COR-L47 (cell line): ENCODE results near the gene CD34.
"Not testable (repeated sequence)": the region's sequence is repeated elsewhere in the genome, so short reads cannot be mapped to it uniquely, and the experiment has no call there.

ENCODE experiments used
- DNase-seq: peaks from one replicate; lab custom pipeline; 2025; lab: John Stamatoyannopoulos, UW

Gene CD34

DNA sequence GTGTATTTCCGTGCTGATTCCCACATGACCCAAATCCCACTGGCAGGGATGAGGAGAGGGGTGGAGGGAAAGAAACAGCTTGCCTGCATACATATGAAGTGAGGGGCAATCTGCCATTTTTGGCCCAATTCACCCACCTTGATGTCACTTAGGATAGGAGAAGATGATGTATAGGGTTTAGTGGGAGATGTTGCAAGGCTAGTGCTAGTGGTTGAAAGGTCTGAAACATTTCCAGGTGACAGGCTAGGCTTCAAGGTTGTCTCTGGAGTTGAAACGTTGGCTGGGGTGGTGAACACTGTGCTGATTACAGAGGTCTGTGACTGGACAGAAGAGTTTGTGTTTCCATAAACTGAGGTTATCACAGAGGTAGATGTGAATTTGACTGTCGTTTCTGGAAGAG lies 12.1 kb downstream of the CD34 start:
- no peak for DNase-seq

DNA sequence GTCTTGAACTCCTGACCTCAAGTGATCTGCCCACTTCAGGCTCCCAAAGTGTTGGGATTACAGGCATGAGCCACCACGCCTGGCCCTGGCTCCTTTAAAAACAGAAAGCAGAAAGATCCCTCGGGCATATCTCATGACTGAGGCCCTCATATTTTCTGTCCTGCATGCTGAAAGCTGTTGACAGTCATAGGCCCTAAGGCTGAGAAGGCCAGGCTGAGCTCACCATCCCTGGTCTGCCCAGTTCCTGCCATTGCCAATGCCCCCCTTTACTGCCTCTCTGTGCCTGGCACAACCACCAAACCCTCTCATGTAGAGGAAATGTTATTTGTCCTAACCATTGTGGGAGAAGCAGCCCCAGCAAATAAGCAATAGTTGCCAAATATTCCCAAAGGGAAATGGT lies 12.7 kb downstream of the CD34 start:
- no peak for DNase-seq

DNA sequence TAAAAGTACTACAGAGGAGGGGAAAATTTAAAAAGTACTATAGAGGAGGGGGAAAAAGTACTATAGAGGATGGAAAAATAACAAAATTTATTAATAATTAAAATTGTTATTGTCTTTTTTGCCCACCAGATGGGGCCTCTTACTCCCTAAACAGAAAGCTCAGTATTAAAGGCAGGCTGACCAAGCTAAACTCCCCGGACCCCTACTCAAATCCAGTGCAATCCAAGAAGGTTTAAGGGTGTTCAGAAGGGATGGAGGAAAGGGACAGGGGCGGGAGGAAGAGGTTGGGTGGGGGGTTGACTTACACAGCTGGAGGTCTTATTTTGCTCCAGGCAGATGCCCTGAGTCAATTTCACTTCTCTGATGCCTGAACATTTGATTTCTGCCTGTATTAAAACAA lies 13.7 kb downstream of the CD34 start:
- peak; percentile 7 for DNase-seq

- DNase-seq = no peak
Observed at GRCh38 chr1:207896547-207896946, 14.4 kb downstream of the CD34 start.

DNA sequence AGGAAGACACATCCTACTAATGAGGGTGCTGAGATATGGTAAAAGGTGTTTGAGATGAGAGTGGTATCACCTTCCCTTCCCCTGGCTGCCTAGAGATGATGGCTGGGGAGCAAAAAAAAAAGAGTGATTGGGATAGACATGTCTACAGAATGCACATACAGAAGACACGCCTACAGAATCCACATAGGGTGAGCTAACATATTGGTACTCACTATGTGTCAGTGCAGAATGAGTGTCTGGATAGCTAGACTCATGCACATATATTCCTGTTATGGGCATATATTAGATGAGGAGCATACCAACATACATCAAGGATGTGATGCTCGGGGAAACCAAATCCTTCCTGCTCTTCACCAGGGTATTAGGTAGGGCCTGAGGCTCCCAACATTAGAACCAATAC lies 16.2 kb downstream of the CD34 start:
- DNase-seq = no peak

GRCh38 chr1:207893737-207894582 lies 17.0 kb downstream of the CD34 start:
- DNase-seq = no peak

DNA sequence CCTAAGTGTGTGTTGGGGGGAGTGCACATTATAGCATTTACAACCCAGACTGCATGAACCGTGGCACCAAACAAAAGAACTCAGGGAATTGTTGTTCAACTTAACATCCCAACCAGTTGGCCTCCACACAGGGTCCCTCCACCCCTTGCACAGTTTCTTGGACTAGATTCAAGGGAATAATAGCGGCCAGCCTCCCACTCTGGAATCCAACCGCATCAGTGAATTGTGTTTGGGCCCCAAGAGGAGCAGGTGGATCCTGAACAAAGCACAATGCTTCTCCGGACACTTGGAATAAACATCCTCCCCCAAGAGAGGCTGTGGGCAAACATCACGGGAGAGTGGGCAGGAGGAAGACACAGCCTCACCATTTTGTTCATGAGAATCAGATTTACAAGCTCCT lies 18.2 kb downstream of the CD34 start:
- DNase-seq = no peak

- no peak for DNase-seq
Observed at GRCh38 chr1:207891148-207891547, 19.8 kb downstream of the CD34 start.

DNA sequence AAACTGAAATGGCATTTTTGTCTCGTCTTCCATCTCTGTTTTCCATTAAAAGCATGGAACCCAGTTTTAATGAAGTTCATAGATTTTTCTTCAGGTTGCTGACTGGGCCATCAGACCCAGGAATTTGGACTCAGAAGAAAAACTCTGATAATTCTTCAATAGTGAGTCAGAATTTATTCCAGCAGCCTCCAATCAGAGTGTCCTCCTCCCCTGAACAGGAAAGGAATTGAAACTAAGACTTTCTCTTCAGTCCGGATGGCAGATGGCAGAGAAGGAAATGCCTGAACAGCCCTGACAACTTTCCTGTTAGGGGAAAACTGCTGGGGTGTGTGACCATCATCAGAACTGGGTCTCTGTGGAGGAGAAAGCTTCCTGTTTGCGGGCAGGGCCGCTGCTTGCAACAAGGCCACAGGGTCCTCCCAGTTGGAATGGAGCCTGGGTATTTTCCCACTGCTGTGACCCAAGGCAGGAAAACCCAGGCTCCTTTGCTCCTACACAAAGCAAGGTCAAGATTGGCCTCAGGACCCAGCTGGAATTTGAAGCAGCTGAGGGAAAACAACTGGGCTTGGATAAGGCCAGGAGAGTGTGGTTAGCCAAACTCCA lies 20.7 kb downstream of the CD34 start:
- DNase-seq = no peak

DNA sequence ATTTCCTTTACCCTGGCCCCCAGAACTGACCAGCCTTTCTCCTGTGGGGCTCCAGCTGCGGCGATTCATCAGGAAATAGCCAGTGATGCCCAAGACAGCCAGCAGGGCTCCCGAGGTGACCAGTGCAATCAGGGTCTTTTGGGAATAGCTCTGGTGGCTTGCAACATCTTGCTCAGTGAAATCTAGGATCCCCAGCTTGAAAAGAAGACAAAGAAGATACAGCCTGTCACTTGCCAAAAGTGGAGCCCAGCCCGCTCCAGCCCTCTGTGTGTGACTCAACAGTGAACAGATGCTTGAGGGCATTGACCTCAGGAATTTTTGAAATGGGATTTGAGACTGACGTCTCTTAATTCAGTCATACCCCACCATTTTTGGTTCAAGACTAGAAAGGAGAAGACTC lies 22.3 kb downstream of the CD34 start:
- no peak for DNase-seq

DNA sequence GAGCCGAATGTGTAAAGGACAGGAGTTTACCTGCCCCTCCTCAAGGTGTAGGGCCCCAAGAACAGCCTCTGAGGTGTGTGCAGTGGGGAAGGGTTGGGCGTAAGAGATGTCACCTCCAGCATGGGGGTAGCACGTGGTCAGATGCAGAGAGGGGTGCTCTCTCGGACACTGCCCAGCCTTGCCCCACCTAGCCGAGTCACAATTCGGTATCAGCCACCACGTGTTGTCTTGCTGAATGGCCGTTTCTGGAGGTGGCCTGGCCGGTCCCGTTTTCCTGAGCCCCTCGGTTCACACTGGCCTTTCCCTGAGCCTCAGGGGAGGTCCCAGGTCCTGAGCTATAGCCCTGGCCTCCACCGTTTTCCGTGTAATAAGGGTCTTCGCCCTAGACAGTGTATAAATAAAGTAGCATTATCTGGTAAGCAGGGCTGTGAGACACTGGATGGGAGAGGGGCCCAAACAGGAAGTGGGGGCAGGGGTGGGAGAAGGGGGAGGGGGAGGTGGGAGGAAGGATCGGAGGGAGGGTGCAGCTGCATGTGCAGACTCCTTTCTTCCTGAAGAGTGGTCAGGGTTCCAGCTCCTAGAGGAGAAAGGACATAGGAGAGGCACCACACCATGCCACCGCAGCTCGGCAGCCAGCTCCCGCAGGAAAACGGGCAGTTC lies 23.3 kb downstream of the CD34 start:
- DNase-seq = no peak

DNA sequence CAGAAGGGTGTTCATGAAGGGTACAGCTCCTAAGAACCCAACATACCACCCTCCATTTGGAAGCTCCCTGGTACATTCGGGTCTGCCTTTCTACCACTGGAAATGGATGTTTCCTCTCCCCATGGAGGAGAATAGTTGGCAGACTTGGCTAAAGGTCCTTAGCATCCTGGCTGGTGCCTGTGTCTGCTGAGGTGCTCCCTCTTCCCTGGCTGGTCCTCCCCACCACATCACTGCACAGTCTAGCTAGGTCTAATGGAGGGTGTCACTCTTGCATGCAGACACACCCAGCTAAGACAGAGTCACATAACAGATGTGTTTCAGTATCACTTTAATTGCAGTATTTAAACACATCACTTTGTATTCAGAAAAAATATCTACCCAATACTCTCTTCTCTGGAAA lies 24.7 kb downstream of the CD34 start:
- no peak for DNase-seq

DNA sequence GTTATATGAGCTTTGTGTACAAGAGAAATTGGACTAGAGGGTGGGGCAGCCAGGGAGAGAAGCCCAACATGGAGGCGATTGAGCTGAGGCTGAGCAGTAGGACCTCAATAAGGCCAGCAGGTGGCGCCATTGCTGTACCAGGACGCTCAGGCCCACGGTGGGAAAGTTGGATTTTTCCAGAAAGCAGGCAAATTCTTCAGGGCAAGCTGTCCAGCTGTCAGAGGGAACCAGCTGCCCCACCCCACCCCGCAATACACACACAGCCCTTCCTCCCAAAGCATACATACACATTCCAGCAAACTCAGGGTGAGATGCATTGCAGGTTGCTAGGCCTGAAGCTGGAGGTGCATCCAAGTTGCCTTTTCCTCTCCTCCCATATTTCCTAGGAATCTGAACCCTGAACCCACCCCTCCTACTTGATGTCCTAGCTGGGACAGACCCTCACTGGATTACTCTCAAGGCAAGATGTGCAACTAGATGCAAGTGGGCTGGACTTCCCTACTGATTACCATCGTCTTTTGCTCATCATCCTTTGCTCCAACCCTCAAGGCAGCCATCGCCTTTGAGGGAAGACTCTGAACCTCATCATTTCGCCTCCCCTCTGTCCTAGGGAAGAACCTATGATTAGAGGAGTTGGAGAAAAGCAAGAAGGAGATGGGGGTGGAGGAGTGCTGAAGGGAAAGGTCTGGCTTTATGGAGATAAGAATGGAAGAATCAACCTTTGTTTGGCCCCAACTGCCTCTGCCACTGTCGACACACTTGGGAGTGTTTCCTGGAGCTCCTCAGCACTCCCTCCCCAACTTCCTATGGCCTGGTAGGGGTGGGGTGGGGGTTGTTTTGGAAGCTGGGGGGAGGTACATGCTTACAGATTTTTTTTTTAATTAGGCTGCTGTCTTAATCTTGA lies 25.5 kb downstream of the CD34 start:
- DNase-seq = peak; percentile 66

DNA sequence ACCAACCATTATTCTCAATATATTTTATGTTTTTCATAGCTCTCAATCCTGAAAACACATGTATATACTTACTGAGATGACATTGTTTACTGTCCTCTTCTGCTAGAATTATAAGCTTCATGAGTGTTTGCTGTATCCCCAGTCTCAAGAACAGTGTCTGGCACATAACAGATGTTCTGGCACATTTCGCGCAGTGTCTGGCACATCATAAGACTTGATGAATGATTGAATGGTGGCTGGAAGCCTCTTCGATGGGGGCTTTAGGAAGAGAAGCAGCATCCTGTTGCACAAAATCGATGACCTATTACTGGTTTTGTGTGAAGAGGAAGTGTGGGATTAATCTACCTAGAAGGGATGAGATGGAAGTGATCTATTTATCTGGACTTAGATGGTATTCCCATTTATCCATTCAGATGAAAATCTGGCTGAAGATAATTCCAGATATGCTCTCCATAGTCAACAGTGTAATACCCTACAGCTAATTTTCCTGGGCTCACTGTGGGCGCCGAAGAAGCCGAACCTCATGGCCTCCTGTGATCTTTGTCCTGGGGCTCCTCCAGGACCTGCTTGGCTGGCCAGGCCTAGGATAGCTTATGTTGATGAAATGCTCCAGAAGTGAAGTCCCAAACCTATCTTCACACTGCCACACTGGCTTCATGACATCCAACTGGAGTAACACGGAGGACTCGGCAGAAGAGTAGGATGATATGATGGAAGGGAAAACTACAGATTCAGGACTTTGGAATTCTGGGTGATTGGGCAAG lies 26.5 kb downstream of the CD34 start:
- no peak for DNase-seq

DNA sequence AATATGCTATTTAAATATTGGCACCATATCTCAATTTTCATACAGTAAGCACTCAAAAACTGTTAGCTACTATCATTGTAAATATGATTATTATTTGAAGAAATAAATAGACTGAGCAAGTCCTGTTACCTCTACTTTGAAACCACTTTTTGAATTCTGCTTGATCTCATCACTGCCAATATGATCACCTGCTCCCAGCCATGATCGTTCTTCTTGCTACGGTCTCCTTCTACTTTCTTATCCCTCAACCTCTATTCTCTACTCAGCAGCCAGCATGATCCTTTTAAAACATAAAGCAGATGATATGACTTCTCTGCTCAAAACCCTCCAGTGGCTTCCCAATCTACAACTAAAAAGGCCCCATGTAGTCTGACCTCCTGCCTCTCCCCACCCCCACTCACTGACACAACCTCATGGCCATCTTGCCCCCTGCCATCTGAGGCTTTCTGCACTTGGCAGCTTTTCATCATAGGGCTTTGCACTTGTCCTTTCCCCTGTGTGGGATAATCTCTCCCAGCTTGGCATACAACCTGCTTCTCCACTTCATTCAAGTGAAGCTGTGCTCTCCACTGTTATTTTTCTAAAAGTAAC lies 27.2 kb downstream of the CD34 start:
- DNase-seq = no peak

DNA sequence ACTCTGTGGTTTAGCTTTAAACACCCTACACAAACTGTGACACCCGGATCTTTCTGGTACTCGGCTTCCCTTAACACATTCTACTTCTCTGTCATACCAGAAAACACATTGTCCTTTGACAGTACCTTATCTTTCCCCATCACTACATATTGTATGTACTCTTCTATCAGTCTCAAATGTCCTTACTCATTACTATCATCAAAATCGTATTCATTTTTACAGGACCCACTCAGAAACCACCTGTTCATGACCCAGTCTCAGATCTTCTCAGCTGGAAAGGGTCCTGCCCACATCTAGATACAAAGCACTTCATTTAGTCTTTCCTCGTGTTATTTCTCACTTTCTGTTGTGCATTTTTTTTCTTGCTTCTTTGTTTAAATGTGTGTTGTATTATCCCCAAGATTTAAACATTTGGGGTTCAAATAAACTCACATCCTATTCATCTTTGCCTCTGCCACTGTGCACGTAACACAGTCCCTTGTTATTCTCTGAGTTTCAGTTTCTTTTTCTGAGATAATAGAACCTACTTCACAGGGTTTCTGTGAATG lies 27.7 kb downstream of the CD34 start:
- no peak for DNase-seq

- no peak for DNase-seq
Observed at GRCh38 chr1:207882692-207883091, 28.2 kb downstream of the CD34 start.

GRCh38 chr1:207878939-207879338 lies 32.0 kb downstream of the CD34 start:
- DNase-seq = no peak

DNA sequence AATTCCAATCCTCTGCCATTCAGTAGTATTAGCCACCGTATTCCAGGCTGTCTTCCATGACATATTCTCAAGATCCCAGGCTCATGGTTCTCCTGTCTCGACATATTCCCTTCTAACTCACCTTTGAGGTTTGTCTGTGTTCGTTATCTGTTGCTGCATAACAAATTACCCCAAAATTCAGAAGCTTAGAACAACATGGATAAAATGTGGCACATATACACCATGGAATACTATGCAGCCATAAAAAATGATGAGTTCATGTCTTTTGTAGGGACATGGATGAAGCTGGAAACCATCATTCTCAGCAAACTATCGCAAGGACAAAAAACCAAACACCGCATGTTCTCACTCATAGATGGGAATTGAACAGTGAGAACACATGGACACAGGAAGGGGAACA lies 33.0 kb downstream of the CD34 start:
- not testable (repeated sequence) for DNase-seq

GRCh38 chr1:207876131-207876530 lies 34.8 kb downstream of the CD34 start:
- DNase-seq = no peak

GRCh38 chr1:207875532-207875931 lies 35.4 kb downstream of the CD34 start:
- DNase-seq = no peak
